HG02588 (cell line): Measurements from ENCODE around the gene CUL4A.

ENCODE experiments used
- ATAC-seq: cut with Tn5 transposase; IDR thresholded peaks from one replicate; pipeline ENCODE4 v1.9.1; 2021; ENCODE audit warnings: mild to moderate bottlenecking, moderate library complexity; ENCODE audit not compliant: unreplicated experiment

The CUL4A gene

GRCh38 chr13:113179374-113180230 is 29.8 kb upstream of the CUL4A start:
- ATAC-seq: no peak

GRCh38 chr13:113182046-113182445 is 27.4 kb upstream of the CUL4A start:
- ATAC-seq: no peak

- ATAC-seq: no peak
Measured at GRCh38 chr13:113183450-113184129, 25.8 kb upstream of the CUL4A start.

- ATAC-seq: no peak
Measured at GRCh38 chr13:113184568-113185440, 24.6 kb upstream of the CUL4A start.

- no peak for ATAC-seq
Measured at GRCh38 chr13:113186061-113186900, 23.1 kb upstream of the CUL4A start.

- no peak for ATAC-seq
Measured at GRCh38 chr13:113187263-113187669, 22.1 kb upstream of the CUL4A start.

GRCh38 chr13:113187883-113188665 is 21.3 kb upstream of the CUL4A start:
- ATAC-seq: no peak

GRCh38 chr13:113190181-113190580 is 19.2 kb upstream of the CUL4A start:
- no peak for ATAC-seq

GRCh38 chr13:113192279-113192678 is 17.1 kb upstream of the CUL4A start:
- no peak for ATAC-seq

GRCh38 chr13:113192902-113193301 is 16.5 kb upstream of the CUL4A start:
- ATAC-seq: no peak

GRCh38 chr13:113195360-113195759 is 14.1 kb upstream of the CUL4A start:
- no peak for ATAC-seq

GRCh38 chr13:113196970-113197737 is 12.3 kb upstream of the CUL4A start:
- no peak for ATAC-seq

- ATAC-seq: no peak
Measured at GRCh38 chr13:113201815-113202214, 7.6 kb upstream of the CUL4A start.

- no peak for ATAC-seq
Measured at GRCh38 chr13:113202912-113203311, 6.5 kb upstream of the CUL4A start.

GRCh38 chr13:113203507-113204377 is 5.7 kb upstream of the CUL4A start:
- ATAC-seq: no peak

- ATAC-seq: no peak
Measured at GRCh38 chr13:113204378-113204734, 5.1 kb upstream of the CUL4A start.

GRCh38 chr13:113205428-113205931 is 3.9 kb upstream of the CUL4A start:
- ATAC-seq: no peak

- ATAC-seq: no peak
Measured at GRCh38 chr13:113207460-113207859, 2.0 kb upstream of the CUL4A start.
